OCI-LY1 (cell line): Measurements from ENCODE around the gene CBR4.

ENCODE experiments used
- CTCF ChIP-seq: fragments of 200-600 bp; sonication (generic), shearing (Covaris generic); IDR thresholded peaks from 2 replicates; pipeline ENCODE4 v1.5.1; 2017; ENCODE audit warnings: mild to moderate bottlenecking, antibody characterized with exemption, low read length, moderate library complexity, mixed read lengths
- EZH2 ChIP-seq: fragments of 200-600 bp; sonication (generic), shearing (Covaris generic); IDR thresholded peaks from 2 replicates; pipeline ENCODE4 v1.8.0; 2017; ENCODE audit warnings: borderline replicate concordance, mixed run types, mild to moderate bottlenecking, antibody characterized with exemption, low read length, moderate library complexity, mixed read lengths

- TF ChIP-seq CTCF (no peak), EZH2 (no peak)
Observed at GRCh38 chr4:169027663-169028062, 17.6 kb upstream of the CBR4 start.
